Measurements from ENCODE around the gene RASL11A. TPM values are rescaled to one million over a fixed set of nuclear protein-coding genes. Genes with fewer than 3 reads are reported as not detected.
A peak's percentile ranks its signal among the peaks of the same experiment; 100 is the strongest.

Gene RASL11A
- total RNA-seq, 2 donors from 2014 or later, result 0.95 to 1.1 TPM

DNA sequence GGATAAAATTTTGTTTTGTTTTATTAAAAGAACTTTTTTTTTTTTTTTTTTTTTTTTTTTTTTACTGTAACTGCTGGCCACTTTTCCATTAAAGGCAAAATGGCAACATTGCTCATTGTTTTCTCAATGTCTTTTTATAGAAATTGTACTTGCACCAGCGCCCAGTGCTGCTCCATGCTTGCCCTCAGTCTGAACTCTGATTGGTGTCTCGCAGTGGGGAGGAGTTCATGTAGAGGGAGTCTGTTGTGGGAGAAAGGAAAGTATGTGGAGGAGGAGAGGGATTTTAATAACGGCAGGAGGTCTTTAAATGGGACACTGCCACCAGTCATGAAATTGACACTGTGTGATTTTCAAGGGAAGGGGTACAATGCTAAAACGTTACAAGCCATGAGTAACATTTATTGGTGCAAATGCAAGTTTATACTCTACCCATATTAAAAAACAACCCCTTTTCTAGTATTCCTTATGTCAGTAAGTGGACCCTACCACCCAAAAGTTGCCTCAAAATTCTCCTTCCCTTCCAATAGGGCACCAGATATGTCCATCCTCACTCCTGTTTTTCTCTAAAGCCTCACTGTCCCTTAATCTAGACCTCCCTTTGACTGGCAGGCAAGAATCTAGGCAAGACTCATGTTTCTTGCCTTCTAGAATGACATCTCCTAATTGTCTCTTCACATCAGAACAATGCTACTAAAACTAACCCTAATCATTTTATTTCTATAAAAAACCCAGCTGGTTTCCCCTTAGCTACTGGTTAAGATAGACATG, 3.2 kb downstream of the RASL11A start:
- peaks cover 41% of the 10 kb centered on the region for H3K27me3 Mint-ChIP-seq (ENCODE audit: insufficient read depth)
- Histone ChIP-seq H3K27ac (ENCODE audit: low read depth, low read length) (no peak overlapping the region), H3K4me3 (ENCODE audit: low read length) (no peak overlapping the region), H3K9me3 (ENCODE audit: control insufficient read depth, low read length) (no peaks in the 10 kb centered on the region), H3K9ac (ENCODE audit: extremely low read depth, low read length, poor library complexity, severe bottlenecking) (no peak overlapping the region), H3K27me3 (ENCODE audit: control insufficient read depth, insufficient read depth, low read length, poor library complexity, severe bottlenecking) (peaks cover 30% of the 10 kb centered on the region), H3K4me1 (ENCODE audit: control insufficient read depth, insufficient read depth, low read length) (no peaks in the 10 kb centered on the region), H3K36me3 (ENCODE audit: control insufficient read depth, insufficient read depth, low read length) (no peaks in the 10 kb centered on the region)
- WGBS, 2 experiments (ENCODE audit: insufficient coverage in 1 of 2, insufficient read length in 1 of 2), result 62 to 71% methylated on average over 3 to 4 of the region's 4 CpGs
- H3K9me3 Mint-ChIP-seq, result no peaks in the 10 kb centered on the region
- no peaks in the 10 kb centered on the region for H3K36me3 Mint-ChIP-seq (ENCODE audit: low read depth)
- H3K27ac Mint-ChIP-seq, result no peak overlapping the region
- peaks cover 7% of the 10 kb centered on the region for H3K4me1 Mint-ChIP-seq
- DNase-seq, result peak; percentile 12
- H3K4me3 Mint-ChIP-seq, result no peak overlapping the region
- TF ChIP-seq, protein P1, sequence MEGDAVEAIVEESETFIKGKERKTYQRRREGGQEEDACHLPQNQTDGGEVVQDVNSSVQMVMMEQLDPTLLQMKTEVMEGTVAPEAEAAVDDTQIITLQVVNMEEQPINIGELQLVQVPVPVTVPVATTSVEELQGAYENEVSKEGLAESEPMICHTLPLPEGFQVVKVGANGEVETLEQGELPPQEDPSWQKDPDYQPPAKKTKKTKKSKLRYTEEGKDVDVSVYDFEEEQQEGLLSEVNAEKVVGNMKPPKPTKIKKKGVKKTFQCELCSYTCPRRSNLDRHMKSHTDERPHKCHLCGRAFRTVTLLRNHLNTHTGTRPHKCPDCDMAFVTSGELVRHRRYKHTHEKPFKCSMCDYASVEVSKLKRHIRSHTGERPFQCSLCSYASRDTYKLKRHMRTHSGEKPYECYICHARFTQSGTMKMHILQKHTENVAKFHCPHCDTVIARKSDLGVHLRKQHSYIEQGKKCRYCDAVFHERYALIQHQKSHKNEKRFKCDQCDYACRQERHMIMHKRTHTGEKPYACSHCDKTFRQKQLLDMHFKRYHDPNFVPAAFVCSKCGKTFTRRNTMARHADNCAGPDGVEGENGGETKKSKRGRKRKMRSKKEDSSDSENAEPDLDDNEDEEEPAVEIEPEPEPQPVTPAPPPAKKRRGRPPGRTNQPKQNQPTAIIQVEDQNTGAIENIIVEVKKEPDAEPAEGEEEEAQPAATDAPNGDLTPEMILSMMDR (conservative IDR thresholded peaks at IDR 0.05), result no peak

DNA sequence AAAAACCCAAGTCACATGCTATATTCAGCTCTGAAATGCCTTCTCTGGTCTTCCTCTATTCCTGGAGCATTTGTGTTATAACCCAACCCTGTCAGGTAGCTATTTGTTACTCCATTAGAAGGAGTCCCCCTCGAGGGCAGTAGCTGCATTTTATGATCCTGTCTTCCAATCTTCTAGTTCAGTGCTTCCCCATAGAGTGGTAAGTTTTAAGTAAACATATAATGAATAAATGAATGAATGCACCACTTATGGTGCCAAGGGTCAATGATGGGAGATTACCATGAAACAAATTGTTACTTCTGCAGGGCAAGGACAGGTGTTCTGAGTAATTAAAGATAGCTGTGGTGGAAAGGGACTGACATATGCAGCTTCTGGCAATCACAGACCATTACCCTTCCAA, 4.0 kb downstream of the RASL11A start:
- H3K9me3 Mint-ChIP-seq, result no peaks in the 10 kb centered on the region
- H3K4me3 Mint-ChIP-seq, result no peak overlapping the region
- H3K4me3 ChIP-seq (ENCODE audit: low read length), result no peak overlapping the region
- H3K9me3 ChIP-seq (ENCODE audit: control insufficient read depth, low read length), result no peaks in the 10 kb centered on the region
- peaks cover 22% of the 10 kb centered on the region for H3K27me3 ChIP-seq (ENCODE audit: control insufficient read depth, insufficient read depth, low read length, poor library complexity, severe bottlenecking)
- no peak overlapping the region for H3K27ac ChIP-seq (ENCODE audit: low read depth, low read length)
- no peaks in the 10 kb centered on the region for H3K36me3 Mint-ChIP-seq (ENCODE audit: low read depth)
- 72% methylated on average over 1 of the region's 1 CpG; no CpG with 5 or more reads in 1 of the 2 experiments for WGBS, 2 experiments (ENCODE audit: insufficient coverage in 1 of 2, insufficient read length in 1 of 2)
- H3K27me3 Mint-ChIP-seq (ENCODE audit: insufficient read depth), result peaks cover 33% of the 10 kb centered on the region
- no peaks in the 10 kb centered on the region for H3K4me1 ChIP-seq (ENCODE audit: control insufficient read depth, insufficient read depth, low read length)
- no peaks in the 10 kb centered on the region for H3K36me3 ChIP-seq (ENCODE audit: control insufficient read depth, insufficient read depth, low read length)
- no peak overlapping the region for H3K27ac Mint-ChIP-seq
- TF ChIP-seq, protein P1 (conservative IDR thresholded peaks at IDR 0.05), result no peak
- peaks cover 8% of the 10 kb centered on the region for H3K4me1 Mint-ChIP-seq
- no peak for DNase-seq
- H3K9ac ChIP-seq (ENCODE audit: extremely low read depth, low read length, poor library complexity, severe bottlenecking), result no peak overlapping the region

DNA sequence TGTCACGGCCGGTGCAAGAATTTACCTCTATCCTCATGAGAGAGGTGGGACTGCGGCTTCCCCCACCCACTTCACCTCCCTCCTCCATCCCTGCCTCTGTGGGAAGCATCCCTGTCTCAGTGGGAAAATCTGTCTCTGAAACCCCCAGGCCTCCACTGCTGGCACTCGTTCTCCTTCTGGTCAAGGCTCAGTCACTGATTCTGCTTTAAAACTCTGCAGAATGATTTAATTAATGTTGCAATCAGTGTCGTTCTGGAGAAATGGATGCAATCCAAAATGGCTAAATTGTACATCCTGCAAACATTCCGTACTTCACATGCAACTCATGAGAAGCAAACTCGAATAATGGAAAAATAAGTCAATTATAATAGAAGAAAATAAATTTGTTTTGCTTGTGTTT, 5.6 kb downstream of the RASL11A start:
- peaks cover 8% of the 10 kb centered on the region for H3K4me1 Mint-ChIP-seq
- TF ChIP-seq, protein P1 (conservative IDR thresholded peaks at IDR 0.05), result no peak
- no peaks in the 10 kb centered on the region for H3K36me3 Mint-ChIP-seq (ENCODE audit: low read depth)
- Histone ChIP-seq H3K9me3 (ENCODE audit: control insufficient read depth, low read length) (no peaks in the 10 kb centered on the region), H3K27ac (ENCODE audit: low read depth, low read length) (no peak overlapping the region), H3K4me3 (ENCODE audit: low read length) (no peak overlapping the region), H3K9ac (ENCODE audit: extremely low read depth, low read length, poor library complexity, severe bottlenecking) (no peak overlapping the region), H3K36me3 (ENCODE audit: control insufficient read depth, insufficient read depth, low read length) (no peaks in the 10 kb centered on the region), H3K27me3 (ENCODE audit: control insufficient read depth, insufficient read depth, low read length, poor library complexity, severe bottlenecking) (peaks cover 19% of the 10 kb centered on the region), H3K4me1 (ENCODE audit: control insufficient read depth, insufficient read depth, low read length) (no peaks in the 10 kb centered on the region)
- 87 to 96% methylated on average over 5 to 7 of the region's 7 CpGs for WGBS, 2 experiments (ENCODE audit: insufficient coverage in 1 of 2, insufficient read length in 1 of 2)
- peaks cover 24% of the 10 kb centered on the region for H3K27me3 Mint-ChIP-seq (ENCODE audit: insufficient read depth)
- DNase-seq, result no peak
- H3K27ac Mint-ChIP-seq, result no peak overlapping the region
- no peak overlapping the region for H3K4me3 Mint-ChIP-seq
- no peaks in the 10 kb centered on the region for H3K9me3 Mint-ChIP-seq

Measured in endodermal cell (in vitro differentiated cells).